GM21717 (cell line): Measurements from ENCODE around the gene LRRC8E.
"Not testable (repeated sequence)": the region's sequence is repeated elsewhere in the genome, so short reads cannot be mapped to it uniquely, and the experiment has no call there.

ENCODE experiments used
- ATAC-seq: cut with Tn5 transposase; IDR thresholded peaks from one replicate; pipeline ENCODE4 v1.9.1; 2021; ENCODE audit warnings: mild to moderate bottlenecking, moderate library complexity; ENCODE audit not compliant: unreplicated experiment

Gene LRRC8E

DNA sequence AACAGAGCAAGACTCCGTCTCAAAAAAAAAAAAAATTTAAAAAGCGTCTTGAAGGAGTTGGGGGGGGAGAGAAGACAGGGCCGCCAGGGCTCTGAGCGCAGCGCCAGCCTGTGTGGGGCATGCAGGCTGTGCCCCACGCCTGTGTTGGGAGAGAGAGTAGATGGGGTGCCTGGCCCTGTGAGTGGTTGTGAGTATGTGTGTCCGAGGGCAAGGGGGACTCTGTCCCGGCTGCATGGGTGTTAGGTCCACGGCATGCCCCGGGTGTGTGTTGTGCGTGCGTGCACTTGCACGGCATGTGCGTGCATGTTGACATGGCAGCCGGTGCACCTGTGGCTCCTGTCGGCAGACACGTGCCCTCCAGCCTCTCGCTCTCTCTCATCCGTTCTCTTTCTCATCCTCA, 18.8 kb downstream of the LRRC8E start:
- ATAC-seq: no peak

DNA sequence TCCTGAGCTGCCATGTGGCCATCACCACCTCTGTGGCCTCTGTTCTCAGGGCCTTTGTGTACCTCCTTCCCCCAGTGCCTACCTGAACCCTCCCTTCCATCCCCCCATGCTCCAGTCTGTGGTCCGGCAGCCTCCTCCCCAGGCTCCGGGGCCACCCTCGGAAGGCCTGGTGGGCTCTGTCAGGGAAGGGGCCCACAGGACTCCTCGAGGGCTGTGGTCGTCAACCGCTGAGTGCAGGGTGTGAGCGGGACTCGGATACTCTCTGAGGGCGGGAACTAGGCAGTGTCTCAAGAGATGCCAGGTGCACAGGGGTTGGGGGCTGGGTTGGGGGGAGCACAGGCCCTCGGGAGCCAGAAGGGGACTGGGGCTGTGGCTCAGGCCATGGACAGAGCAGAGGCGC, 19.2 kb downstream of the LRRC8E start:
- no peak for ATAC-seq

DNA sequence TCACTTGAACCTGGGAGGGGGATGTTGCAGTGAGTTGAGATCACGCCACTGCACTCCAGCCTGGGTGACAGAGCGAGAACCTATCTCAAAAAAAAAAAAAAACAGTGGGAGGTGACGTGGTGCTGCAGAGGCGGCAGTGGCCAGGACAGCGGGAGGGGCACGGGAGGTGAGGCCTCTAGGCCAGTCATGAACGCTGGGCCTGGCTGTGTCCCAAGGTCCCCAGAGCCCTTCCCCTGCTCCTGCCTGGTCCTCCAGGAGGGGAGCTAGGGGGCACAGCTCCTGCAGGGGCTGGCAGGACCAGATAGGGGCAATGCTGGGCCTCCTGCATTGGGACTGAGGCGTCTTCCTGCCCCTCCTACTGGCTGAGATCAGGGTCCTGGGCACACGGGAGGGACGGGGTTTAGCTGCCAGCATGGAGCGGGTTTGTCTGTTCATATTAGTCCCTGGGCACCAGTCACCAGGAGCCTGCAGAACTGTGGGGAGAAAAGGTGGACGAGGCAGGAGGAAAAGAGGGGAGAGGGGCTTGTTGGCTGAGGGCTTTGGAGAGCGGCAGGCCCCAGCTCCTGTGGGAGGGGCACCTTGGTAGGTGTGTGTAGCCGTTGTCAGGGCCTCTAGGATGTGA, 19.9 kb downstream of the LRRC8E start:
- ATAC-seq: no peak

DNA sequence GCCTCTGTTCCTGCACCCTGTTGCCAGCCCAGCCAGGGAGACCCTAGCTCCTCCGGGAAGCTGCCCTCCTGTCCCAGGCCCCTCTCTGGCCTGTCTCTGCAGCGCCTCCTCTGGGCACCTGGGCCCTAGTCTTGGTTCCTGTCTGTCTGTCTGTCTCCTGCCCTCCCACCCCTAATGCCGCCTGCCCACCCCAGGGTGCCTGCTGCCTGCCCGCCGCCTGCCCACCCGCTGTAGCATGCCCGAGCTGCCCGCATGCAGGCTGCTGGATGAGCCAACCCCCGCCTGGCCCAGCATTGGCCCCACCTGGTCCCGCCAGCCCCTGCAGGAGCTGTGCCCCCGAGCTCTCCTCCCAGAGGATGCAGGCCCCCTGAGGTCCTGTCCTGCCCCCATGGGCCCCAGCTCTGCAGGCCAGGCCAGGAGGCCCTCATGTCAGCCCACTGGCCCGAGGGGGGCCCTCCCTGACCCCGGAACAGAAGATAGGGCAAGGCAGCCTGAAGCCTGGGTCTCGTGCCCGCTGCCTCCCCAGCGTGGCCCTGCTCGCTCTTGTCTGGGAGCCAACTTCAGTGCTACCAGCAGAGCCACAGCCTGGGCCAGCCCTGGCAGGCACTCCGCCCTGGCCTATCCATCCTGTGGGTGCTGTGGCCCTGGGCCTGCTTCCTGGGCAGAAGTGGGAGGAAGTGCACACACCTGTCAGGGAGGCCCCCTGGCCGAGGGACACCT, 20.6 kb downstream of the LRRC8E start:
- no peak for ATAC-seq

DNA sequence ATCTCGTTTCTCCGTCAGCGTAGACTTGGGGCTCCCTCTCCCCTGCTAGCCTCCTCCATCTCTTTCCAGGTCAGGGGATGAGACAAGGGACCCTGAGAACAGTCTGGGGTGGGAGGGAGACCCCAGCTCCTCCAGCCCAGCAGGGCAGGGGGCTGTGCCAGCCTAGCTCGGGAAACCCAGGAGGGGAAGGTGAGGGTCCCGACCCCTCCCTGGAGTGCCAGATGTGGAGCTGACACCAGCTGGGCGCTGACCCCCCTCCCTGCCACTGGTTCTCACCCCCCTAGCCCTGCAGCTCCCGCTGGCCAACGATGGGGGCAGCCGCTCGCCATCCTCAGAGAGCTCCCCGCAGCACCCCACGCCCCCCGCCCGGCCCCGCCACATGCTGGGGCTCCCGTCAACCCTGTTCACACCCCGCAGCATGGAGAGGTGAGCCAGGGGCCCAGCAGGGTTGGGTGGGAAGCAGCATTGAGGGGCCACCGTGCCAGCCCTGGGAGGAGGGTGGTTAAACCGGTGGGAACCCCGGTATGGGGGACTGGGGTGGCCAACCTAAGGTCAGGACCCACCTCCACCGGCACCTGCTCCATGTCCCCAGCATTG, 21.3 kb downstream of the LRRC8E start:
- no peak for ATAC-seq

- no peak for ATAC-seq
Observed at GRCh38 chr19:7910321-7911161, 22.2 kb downstream of the LRRC8E start.

- ATAC-seq: no peak
Observed at GRCh38 chr19:7911508-7912143, 23.3 kb downstream of the LRRC8E start.

DNA sequence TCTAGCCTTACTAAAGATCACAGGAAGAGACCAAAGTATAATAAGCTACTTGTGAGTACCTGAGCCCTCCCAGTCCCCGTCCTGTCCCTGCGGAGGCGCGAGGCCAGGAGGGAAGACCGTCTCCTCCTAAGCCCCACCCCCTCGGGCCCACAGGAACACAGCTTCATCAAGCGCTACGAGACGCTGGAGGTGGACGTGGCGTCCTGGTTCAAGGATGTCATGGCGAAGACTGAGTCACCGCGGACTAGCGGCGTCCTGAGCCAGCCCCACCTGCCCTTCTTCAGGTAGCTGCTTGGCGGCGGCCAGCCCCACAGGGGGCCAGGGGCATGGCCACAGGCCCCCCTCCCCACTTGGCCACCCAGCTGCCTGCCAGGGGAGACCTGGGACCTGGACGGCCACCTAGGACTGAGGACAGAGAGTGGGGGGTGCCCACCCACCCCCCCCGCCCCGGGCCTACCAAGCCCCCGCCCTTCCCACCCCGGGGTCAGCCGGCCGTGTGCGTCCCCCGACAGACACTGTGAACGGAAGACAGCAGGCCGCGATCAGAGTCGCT, 23.9 kb downstream of the LRRC8E start:
- ATAC-seq: no peak

DNA sequence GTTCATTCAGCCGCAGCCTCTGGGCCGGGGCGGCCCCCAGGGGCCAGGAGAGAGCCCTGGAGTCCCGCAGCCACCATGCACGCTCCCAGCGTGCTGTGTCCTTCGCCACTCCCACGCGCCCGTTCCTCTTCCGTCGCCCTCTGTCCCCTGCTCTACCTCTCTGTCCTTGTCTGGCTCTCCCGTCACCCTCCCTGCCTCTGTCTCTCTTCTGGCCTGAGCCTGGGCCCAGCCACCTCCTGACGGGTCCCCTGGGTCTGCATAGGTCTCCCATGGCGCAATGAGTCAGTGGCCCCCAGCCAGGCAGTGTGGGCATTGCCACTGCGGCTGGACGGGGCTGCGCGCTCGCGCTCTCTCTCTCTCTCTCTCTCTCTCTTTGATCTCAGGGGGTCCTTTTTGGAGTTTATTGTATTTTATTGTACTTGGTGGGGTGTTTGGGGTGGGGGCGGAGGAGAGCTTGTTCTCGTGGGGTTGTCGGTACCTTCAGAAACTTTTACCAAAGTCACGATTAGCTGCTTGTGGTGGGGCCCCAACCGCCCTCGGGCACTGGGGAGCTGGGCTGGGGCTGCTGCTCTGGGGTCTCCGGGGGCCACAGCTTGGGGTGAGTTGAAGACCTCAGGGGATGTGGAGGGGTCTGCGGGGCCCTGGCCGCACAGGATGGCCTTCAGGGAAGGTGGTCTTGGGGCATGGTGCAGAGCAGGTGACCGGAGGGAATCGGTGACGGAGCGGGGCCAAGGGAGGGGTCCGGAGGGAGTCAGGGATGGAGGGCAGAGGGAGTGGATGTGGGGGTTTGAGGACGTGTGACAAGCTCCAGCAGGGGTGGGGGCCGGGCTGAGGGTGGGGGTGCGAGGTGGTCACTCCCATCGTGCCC, 24.6 kb downstream of the LRRC8E start:
- no peak for ATAC-seq

DNA sequence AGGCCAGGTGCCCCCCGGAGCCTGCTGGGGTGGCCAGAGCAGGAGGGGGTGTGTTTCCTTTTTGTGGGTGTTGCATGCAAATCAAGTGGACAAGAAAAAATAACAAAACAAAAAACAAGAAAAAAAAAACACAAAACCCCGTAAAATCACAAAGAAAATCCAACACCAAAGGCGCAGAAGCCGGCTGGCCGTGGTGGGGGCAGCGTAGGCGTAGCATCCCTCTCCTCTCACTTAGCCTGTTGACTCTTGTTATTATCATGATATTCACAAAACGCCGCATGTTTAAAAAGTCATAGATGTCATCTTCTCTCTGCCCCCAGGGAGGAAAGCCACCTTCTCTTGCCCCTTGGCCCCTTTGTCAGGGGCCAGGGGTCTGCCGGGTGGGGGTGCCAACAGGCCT, 25.3 kb downstream of the LRRC8E start:
- no peak for ATAC-seq

DNA sequence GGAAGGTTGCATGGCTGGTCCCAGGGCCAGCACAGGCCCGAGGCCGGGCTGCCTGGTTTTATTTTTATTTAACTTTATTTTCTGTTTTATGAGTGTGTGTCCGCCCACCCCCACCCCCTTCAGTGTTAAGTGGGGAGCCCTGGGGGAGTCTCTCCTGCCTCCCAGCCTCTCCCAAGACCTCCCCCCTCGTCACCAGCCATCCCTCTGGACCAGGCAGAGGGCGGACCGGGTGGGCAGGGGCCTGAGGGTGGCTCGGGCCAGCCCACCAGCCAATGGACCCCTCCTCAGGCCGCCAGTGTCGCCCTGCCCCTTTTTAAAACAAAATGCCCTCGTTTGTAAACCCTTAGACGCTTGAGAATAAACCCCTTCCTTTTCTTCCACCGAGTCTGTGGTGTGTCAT, 25.8 kb downstream of the LRRC8E start:
- ATAC-seq: no peak

DNA sequence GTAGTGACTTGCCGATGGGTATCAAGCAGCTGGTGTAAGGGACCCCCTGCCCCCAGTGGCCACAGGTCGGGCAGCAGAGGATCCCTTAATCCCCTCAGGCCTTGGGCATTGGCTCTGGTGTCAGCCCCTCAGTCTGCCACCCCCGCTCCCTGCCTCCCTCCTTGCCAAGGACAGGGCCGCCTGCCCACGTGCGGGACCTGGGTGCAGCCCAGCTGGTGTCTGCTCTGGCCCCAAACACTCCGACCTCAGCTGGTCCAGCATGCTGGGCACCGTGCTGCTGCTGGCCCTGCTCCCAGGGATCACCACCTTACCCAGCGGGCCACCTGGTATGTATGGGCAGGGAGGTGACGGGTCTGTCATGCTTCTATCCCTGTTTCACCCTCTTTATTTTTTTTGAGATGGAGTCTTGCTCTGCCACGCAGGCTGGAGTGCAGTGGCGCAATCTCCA, 26.3 kb downstream of the LRRC8E start, which contains the start of gene TGFBR3L:
Gene TGFBR3L, plus strand, starts transcription at position 233 of the 448 bp plus-strand sequence.
- no peak for ATAC-seq

GRCh38 chr19:7915250-7916102, 27.2 kb downstream of the LRRC8E start:
- no peak for ATAC-seq

DNA sequence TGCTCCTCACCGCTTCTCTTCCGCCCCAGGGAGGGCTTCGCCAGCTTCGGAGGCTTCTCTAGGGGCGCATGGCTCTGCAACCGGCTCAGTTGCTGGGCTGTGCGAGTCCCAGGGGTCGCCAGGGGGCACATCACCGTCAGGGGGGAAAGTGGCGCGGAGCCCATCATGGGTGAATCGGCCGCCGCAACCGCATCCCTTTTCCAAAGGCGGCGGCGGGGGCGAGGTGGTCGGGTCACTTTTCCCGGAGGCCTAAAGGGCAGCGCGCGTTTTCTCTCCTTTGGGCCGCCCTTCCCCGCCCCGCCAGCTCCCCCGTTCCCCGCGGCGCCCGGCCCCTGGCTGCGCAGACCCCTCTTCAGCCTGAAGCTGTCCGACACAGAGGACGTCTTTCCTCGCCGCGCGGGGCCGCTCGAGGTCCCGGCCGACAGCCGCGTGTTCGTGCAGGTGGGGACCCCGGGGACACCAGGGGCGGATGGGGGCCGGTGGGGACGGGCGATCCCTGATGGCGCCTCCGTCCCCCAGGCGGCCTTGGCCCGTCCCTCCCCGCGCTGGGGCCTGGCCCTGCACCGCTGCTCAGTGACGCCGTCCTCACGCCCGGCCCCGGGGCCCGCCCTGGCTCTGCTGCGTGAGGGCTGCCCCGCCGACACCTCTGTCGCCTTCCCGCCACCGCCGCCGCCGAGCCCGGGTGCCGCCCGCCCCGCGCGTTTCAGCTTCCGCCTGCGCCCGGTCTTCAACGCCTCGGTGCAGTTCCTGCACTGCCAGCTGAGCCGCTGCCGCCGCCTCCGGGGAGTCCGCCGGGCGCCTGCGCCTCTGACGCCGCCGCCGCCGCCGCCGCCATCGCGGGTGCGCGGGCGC, 28.0 kb downstream of the LRRC8E start:
- no peak for ATAC-seq

- no peak for ATAC-seq
Observed at GRCh38 chr19:7916955-7917266, 28.6 kb downstream of the LRRC8E start.

GRCh38 chr19:7917267-7918061, 29.2 kb downstream of the LRRC8E start:
- ATAC-seq: no peak

DNA sequence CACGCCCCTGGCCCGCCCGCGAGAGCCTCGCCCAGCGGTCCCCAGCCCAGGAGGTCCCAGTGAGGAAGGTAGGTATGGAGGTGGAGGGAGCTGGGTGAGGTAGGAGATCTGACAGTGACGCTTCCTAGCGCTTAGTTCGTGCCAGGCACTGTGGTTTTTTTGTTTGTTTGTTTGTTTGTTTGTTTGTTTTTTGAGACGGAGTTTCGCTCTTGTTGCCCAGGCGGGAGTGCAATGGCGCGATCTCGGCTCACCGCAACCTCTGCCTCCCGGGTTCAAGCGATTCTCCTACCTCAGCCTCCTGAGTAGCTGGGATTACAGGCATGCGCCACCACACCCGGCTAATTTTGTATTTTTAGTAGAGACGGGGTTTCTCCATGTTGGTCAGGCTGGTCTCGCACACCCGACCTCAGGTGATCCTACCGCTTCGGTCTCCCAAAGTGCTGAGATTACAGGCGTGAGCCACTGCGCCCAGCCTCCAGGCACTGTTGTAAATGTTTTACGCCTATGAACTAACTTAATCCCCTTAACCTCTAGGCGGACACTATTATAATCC, 29.8 kb downstream of the LRRC8E start:
- ATAC-seq: not testable (repeated sequence)
